GM12878 (cell line): ENCODE measurements around the gene SLX4IP. TPM values are rescaled to one million over a fixed set of nuclear protein-coding genes. Genes with fewer than 3 reads are reported as not detected.

Source experiments
- EZH2 ChIP-seq: IDR thresholded peaks from 2 replicates; pipeline ENCODE4 v1.6.1; 2012; ENCODE audit warnings: low read depth, mild to moderate bottlenecking, control low read depth, inconsistent platforms, low read length, borderline replicate concordance; ENCODE audit not compliant: control insufficient read depth
- NR2C2 ChIP-seq: IDR thresholded peaks from 2 replicates; pipeline ENCODE4 v1.6.1; 2011; ENCODE audit warnings: borderline replicate concordance, low read depth; ENCODE audit not compliant: control insufficient read depth, insufficient read length
- TAF1 ChIP-seq: IDR thresholded peaks from 2 replicates; pipeline ENCODE4 v1.6.1; 2011; ENCODE audit warnings: mild to moderate bottlenecking, low read depth, low read length, borderline replicate concordance
- polyA plus RNA-seq, 11 experiments: library from polyadenylated mRNA; depleted of rRNA in 4 of 11; unstranded in 6 of 11; stranded (reverse) in 5 of 11; fragments of >200 nt; fragmentation: Nextera tagmentation in 4 of 11; fragmentation: Illumina TruSeq in 1 of 11; extraction: Ambion mirVana in 4 of 11; extraction: Trizol in 1 of 11; gene quantifications; 1 replicate in 1 of 11; 2 replicates in 10 of 11; pipeline versions ENCODE4 v1.2.1 to v1.2.3, GENCODE V29; 2011 to 2016; ENCODE audit warnings: inconsistent platforms in 2 of 11, missing spikeins in 2 of 11, low read depth in 1 of 11
- total RNA-seq, 4 experiments: library from RNA; depleted of rRNA in 3 of 4; stranded (reverse); fragments of >200 nt in 3 of 4; fragmentation: Illumina TruSeq in 1 of 4; extraction: Trizol in 1 of 4; gene quantifications; 2 replicates each; pipeline versions ENCODE4 v1.2.1 to v1.2.3, GENCODE V29; 2013 to 2021
- TF ChIP-seq, protein P1 (sequence below): fragments of 450-650 bp; IDR thresholded peaks from 2 replicates; pipeline ENCODE4 v1.6.1; 2017; ENCODE audit warnings: mild to moderate bottlenecking, moderate library complexity
- TF ChIP-seq, protein P2 (sequence below): IDR thresholded peaks from 2 replicates; pipeline ENCODE4 v1.6.1; 2011; ENCODE audit warnings: low read depth, mild to moderate bottlenecking, low read length, moderate library complexity, borderline replicate concordance; ENCODE audit errors: extremely low read depth

Gene SLX4IP
- total and polyA plus RNA-seq, 10 of the 15 experiments (the other 5 are each of a cell fraction or from before 2014, with no cell fraction given): 2.2 to 11.0 (median 6.3) TPM

DNA sequence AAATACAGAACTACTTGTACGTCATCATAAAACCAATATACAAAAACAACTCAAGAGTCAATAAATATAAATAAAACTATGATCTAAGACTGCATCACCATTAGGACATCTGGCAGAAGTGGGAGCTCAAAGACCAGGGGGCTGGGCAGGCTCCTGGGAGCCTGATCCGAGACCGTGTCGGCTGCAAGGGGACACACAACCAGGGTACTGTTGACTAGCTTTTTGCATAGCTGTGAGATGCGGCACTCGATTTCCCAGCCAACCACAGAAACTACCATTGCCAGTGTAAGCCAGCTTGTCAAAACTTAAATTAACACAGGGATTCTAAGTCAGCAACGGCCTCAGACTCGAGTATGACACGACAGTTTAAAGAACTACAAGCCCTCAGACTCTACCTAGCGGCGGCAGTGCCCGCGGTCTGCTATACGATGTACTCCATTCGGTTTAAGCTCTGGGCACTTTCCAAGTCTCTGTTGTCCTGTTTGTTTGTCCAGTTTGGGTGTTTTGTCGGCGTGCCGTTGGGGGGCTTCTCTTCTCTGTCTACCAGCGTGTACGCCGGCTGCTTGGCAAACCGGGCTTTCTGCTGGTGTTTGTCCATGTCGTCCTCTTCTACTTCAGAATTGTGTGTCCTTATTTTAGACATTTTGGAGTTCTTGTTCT is 204.1 kb downstream of the SLX4IP start (continued):
- TF ChIP-seq, protein P1, sequence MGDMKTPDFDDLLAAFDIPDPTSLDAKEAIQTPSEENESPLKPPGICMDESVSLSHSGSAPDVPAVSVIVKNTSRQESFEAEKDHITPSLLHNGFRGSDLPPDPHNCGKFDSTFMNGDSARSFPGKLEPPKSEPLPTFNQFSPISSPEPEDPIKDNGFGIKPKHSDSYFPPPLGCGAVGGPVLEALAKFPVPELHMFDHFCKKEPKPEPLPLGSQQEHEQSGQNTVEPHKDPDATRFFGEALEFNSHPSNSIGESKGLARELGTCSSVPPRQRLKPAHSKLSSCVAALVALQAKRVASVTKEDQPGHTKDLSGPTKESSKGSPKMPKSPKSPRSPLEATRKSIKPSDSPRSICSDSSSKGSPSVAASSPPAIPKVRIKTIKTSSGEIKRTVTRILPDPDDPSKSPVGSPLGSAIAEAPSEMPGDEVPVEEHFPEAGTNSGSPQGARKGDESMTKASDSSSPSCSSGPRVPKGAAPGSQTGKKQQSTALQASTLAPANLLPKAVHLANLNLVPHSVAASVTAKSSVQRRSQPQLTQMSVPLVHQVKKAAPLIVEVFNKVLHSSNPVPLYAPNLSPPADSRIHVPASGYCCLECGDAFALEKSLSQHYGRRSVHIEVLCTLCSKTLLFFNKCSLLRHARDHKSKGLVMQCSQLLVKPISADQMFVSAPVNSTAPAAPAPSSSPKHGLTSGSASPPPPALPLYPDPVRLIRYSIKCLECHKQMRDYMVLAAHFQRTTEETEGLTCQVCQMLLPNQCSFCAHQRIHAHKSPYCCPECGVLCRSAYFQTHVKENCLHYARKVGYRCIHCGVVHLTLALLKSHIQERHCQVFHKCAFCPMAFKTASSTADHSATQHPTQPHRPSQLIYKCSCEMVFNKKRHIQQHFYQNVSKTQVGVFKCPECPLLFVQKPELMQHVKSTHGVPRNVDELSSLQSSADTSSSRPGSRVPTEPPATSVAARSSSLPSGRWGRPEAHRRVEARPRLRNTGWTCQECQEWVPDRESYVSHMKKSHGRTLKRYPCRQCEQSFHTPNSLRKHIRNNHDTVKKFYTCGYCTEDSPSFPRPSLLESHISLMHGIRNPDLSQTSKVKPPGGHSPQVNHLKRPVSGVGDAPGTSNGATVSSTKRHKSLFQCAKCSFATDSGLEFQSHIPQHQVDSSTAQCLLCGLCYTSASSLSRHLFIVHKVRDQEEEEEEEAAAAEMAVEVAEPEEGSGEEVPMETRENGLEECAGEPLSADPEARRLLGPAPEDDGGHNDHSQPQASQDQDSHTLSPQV: no peak
- no peak for TF ChIP-seq NR2C2
- TF ChIP-seq, protein P2, sequence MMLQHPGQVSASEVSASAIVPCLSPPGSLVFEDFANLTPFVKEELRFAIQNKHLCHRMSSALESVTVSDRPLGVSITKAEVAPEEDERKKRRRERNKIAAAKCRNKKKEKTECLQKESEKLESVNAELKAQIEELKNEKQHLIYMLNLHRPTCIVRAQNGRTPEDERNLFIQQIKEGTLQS: no peak
- no peak for TF ChIP-seq EZH2
- no peak for TF ChIP-seq TAF1
